OCI-M2 (cell line): ENCODE results near the gene WNT9B.
"Not testable (repeated sequence)": the region's sequence is repeated elsewhere in the genome, so short reads cannot be mapped to it uniquely, and the experiment has no call there.

Experiments used
- DNase-seq: peaks from one replicate; lab custom pipeline; 2025; ENCODE audit not compliant: unreplicated experiment; lab: John Stamatoyannopoulos, UW

Gene WNT9B

DNA sequence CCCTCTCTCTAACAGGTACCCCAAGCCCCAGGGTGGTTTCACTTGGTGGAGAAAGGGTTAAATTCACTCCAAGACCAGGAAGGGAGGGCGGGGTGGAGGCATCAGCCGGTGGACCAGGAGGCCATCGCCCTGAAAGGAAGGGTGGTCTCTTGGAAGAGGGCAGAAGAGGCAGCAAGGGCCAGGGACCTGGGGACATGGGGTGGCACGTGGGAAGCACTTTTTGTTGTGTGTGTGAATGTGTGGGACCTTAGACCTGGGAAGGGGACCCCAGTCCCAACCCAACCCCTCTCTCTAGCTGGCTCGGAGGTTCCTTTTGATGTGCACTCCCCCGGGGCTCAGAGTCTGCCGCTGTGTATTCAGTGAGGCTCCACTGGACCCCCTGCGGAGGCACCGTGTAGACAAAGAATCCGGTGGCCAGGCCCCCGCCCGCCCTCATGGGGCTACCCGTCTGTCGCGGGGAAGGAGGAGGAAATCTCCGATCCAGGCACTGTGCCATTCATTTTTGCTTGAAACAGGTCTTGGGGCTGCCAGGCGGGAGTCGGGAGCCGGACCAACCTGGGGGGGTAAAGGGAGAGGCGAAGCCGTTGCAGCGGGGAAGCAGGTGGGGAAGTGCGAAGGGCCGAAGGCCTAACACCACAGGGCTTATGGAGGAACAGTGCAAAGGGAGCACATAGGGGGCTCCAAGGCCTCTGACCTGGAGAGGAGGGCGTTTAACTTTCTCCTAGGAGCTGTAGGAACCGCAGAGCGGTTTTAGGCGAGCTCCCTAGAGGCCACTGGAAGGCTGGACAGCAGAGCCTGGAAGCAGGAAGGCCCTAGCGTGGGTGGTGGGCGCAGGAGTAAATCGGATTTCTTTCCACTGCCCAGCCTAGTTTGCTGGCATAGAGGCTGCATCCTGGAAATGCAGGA, 29.6 kb upstream of the WNT9B start:
- DNase-seq, result no peak

DNA sequence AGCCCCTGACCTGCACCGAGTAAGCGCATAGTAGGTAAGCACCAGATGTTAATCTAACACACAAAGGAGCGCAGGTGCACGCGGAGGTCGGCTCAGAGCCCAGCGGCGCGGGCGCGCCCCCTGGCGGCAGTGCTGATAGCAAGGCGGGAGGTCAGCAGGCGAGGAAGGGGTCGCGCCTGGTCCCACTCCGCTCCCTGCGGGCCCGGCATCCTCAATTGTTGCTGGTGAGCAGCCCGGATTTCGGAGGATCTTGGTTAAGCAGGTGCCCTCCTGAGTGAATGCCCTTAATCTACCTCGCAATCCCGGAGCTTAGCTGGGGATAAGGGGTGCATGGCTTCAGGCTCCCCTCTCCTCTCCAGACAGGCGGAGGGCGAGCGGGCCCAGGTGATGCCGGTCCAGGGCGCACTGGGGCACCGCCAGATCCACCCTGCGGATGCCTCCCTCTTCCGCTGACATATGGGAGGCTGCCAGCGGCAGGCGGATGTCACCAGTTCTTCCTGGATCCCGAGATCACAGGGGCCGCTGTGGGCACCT, 28.9 kb upstream of the WNT9B start:
- no peak for DNase-seq

DNA sequence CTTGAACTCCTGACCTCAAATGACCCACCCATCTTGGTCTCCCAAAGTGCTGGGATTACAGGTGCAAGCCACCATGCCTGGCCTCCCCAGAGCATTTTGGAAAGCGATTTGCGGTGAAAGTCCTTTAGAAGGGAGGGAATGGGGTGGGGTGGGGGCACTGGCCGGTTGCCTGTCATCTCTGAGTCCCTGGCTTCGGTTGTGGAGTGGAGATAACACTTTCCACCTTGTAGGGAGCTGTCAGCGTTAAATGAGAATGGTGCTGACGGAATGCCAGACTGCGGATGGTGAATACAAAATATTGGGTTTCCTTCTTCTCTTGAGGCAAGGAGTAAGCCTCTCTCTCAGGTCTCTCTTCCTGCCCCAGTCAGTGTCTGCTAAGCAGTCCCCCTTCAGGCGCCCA, 27.7 kb upstream of the WNT9B start:
- no peak for DNase-seq

DNA sequence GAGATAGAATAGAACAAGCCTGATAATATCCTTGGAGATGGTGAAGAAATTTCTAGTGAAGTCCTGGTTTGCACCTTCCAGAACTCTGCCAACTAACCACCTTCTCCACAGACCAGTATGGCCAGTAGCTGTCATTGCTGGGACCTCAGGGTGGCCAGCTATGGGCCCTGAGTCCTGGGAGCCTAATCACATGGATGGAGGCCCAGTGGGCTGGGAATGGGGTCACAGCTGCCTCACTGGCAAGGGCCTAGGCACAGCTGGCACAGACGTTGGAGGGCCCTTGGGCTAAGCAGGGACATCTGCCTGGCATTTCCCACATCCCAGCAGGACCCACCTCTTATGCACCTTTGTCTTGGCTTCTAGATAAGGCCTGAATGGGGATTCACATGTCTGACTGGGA, 25.3 kb upstream of the WNT9B start:
- no peak for DNase-seq

DNA sequence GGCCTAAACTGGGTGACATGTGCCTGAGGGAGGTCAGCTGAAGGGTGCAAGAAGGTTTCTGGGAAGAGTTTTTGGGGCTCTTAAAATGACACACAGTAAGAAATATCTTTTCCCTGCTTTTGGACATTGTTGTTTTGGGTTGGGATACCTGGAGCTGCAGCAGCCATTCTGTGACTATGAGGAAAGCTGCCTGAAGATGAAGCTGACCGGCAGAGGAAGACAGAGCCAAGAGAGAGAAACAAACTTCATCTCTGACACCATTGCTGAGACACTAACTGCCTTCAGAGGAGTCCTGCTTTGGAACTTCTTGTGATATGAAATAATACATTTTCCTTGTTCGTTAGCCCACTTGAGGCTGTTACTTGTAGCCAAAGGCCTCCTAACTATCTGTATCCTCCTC, 24.1 kb upstream of the WNT9B start:
- no peak for DNase-seq

DNA sequence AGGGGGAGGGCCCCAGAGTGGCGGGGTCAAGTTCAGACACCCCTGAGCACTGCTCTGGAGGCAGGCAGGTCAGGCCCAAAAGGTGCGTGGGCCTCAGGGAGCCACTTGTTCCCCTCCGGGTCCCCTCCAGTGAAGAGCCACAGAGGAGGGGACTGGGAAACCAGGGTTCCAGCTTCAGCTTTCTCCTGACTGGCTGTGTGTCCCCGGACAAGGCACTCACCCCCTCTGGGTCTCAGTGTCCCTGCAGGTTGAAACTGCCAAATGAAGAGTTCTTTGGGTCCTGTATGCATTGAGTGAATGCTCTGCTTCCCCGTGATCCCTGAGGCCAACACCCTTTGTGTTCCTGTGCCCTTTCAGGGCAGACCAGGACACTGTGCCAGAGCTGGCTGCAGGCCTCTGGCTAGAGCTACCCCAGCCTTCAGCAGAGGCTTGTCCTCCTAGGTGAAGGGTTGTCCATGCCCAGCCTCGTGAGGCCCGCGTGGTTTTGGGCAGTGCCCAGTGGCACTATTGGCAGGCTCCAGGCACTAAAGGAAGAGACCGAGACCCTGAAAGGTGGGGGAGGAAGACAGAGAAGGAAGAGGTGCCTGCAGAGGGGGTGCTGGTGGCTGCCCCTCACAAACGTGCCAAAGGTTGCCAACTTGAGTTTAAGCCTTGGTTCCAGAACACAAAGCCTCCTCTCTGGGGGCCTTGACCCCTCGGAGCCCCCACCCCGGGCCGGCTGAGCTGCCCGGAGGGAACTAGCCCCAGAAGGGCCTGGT, 19.6 kb upstream of the WNT9B start:
- no peak for DNase-seq

DNA sequence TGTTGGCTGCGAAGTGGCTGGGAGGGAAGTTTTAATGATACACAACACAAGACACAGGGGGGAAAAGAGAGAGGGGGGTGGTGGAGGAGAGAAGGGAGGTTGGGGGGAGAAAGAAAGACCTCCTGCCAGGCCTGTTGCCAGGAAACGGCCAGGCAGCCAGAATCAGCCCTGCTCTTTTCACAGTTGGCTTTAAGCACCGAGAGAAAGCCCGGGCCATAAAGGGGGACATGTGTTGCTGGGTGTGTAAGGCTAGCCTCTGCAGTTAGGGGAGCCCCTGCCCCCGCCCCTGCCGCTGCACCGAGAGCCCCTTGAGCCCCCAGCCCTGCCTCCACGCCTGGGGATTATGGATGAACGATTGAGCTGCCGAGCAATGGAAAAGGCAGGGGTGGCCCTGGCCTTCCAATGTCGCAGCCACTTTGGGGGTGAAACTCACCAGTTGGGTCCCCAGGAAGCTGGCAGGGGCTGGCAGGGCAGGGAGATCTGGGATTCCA, 19.0 kb upstream of the WNT9B start:
- no peak for DNase-seq

DNA sequence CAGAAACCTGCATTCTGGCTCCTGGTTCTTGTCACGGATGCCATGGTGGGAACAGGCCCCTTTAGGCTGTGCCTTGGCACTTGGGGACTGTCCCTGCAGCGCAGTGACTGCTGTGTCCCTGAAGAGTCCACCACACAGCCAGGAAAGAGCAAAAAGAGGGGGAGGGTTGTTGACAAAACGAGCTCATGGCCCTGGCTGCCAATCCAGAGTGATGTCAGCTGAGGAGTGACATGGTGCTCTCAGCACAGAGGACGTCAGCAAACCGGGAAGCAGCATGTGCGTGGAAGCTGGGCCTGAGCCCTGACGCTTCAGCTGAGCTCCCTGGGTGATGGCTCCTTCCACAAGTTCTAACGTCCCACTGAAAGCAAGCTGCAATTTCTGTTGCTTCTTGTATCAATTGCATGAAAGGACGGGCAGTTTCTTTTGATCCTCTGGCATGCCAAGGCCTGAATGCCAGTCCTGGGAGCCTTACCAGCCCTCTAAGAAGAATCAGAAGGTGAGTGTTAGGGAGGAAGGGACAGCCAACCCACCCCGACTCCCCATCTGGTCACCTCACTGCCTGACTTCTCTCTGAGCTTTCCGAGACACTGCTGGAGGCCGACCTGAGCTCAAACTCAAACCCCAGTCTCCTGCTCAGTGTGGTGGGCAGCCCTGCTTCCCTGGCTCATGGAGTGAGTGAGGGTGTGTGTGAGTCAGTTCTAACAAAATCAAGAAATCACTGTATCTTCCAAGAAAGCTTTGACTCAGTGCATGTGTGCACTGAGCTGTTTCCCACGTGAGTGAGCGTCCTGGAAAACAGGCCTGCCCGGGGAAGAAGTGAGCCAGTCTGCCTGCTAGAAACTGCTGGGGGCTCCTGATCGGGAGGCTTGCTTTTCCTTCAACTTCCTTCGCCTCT, 18.2 kb upstream of the WNT9B start:
- no peak for DNase-seq

DNA sequence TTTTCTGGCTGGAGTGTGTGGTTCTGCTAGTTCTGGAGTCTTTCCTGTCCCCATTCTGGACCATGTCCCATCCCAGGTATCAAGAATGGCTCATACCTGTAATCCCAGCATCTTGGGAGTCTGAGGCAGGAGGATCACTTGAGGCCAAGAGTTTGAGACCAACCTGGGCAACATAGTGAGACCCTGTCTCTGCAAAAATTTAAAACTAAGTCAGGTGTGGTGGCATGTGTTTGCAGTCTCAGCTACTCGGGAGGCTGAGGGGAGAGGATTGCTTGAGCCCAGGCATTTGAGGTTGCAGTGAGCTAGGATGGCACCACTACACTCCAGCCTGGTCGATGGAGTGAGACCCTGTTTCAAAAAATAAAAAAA, 17.6 kb upstream of the WNT9B start:
- no peak for DNase-seq

DNA sequence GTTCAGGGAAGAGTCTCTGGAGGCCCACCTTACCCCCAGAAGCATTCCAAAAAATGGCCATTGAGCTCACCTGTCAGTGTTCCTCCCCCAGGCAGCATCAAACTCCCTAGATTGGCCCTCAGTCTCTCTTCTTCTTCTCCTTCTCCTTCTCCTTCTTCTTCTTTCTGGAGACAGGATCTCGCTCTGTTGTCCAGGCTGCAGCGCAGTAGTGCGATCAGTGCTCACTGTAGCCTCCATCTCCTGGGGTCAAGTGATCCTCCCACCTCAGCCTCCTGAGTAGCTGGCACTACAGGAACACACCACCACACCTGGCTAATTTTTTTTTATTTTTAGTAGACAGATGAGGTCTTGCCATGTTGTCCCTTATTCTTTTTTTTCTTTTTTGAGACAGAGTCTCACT, 16.5 kb upstream of the WNT9B start:
- no peak for DNase-seq

DNA sequence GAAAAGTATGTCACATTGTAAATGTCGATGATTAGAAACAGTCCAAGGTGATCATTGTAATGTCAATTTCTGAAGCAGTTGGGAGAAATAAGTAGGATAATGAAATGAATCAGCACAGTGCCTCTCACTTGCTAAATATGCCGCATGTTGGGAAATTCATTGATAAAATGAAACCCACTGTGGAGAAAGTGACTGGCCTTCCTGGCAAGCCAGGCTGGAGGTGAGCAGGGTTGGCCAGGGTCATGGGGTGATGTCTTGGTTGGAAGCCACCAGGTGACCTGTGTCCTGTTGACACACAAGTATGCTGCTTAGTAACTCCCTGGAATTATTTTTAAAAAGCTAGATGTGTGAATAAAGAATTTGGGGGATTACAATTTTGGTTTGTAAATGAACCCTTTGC, 14.9 kb upstream of the WNT9B start:
- DNase-seq, result no peak

DNA sequence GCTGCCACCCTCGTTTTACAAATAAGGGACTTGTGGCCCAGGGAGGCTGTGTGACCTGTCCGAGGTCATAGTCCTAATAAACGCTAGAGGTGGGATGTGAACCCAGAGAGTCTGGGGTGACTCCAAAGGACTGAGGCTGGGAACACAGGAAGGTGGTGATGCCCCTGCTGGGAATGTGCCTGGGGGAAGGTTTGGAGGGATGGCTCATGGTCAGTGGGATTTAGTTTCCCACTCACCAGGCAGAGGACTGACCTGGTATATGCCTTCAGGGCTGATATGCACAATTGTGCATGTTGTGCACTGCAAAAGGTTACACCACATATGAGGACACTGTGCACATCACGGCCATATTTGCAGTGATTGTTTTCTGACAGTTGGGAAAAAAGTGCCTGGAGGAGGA, 13.9 kb upstream of the WNT9B start:
- no peak for DNase-seq

DNA sequence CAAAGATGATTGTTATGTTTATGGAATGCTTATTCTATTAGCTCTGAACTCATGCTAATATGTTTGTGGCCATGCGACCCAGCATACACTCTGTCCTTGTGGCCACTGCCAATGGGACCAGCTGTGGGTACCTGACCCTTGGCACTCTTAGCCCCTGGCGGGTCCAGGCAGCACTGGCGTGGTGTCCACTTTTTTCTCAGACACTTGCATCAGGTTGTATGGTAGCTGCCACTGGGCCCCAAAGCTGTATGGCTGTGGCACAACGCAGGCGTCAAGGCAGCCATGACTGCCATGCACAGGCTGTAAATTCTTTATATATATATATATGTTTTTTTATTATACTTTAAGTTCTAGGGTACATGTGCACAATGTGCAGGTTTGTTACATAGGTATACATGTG, 12.2 kb upstream of the WNT9B start:
- DNase-seq, result no peak

DNA sequence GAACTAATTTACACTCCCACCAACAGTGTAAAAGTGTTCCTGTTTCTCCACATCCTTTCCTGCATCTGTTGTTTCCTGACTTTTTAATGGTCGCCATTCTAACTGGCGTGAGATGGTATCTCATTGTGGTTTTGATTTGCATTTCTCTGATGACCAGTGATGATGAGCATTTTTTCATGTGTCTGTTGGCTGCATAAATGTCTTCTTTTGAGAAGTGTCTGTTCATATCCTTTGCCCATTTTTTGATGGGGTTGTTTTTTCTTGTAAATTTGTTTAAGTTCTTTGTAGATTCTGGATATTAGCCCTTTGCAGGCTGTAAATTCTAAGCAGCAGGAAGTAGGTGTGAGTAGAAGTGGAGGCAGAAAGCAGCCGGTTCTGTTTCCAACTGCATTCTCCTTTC, 10.8 kb upstream of the WNT9B start:
- DNase-seq, result not testable (repeated sequence)

DNA sequence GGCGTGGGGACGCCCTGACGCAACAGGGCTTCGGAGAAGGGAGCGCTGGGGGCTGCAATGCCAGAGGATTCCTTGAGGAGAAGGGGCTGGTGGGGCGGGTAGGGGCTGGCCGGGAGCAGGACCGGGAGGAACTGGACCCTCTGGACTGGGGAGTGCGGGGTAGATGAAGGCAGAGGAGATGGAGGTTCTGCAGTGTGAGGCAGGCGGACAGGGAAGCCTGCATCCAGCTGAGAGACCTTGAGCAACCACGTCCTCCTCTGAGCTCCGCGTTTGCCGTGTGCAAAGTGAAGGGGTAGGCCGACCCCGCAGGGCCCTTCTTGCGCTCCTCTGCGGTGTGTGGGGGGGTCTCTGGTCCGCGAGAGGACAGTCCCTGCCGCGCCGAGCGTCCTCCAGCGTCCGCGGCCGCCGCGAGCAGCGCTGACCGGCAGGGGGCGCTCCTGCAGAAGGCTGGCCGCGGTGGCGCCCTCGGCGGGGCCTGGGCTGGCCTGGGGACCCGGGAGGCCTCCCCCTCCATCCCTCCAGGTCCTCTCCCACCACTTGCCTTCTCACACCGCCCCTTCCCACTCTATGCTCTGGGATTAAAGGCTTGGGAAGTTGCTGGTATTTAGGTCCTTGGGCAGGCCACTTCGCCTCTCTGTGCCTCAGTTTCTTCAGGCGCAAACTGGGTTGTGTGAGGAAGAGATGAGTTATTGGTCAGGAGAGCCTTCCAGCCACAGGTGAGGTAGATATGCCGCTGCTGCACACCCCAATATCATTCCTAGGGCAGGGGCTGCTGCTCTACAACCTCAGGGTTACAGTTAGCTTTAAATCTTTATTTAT, 9.6 kb upstream of the WNT9B start:
- DNase-seq, result no peak

DNA sequence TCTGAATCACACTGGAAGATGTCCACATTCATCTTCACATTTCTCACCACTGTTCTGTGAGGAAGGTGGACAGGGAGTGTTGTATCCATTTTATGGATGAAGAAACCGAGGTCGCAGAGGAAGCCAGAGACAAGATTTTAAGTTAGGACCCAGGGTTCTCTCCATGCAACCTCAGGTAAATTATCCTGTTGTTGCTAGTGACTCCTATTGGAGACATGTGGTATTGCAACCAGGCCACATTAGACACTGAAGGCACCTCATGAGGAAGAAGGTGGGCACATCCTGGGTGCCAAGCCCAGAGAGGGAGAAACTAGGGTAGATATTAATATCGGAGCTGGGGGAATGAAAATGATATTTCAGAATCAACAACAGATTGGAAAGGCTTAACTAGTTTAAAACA, 8.5 kb upstream of the WNT9B start:
- DNase-seq, result no peak

DNA sequence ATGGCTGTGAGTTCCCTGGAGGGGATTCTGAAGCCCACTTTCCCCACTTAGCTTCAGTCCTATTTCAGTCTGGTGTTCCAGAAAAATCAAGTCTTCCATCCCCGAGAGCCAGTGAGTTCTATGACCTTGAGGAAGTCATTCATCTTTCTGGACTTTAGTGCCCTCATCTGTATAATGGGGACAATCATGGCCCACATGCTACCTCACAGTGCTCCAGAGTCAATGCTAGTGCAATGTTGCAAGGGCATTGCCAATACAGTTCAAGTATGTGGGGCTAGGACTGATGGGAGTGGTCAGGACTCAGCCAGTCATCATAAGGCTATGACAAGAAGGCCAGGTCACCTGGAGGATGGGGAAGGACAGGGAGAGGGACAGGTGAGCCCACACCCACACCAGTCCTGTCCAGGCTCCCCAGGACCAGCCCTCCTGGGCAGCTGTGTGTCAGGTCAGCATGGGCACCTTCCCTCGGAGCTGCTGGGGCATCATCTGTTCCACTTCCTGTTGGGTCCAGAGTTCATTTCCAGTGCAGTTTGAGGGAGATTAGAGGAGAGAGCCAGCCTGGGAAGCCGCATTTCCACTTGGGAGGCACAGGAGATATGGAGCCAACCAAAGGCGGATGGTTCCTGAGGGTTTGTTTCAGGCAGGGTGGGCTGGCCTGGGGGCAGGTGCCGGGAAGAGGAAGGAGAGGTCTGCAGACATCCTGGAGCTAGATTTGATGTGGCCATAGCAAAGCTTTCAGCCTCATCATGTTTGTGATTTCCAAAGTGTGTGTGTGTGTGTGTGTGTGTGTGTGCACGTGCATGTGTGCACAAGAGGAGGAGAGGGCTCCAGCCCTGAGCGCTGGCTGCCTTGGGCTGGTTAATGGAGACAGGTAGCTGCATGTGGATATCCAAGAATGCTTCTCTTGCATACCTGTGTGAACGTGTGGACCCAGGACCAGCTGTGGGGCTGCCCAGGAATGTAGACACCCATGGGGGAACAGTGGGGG, 3.9 kb upstream of the WNT9B start:
- DNase-seq, result no peak

DNA sequence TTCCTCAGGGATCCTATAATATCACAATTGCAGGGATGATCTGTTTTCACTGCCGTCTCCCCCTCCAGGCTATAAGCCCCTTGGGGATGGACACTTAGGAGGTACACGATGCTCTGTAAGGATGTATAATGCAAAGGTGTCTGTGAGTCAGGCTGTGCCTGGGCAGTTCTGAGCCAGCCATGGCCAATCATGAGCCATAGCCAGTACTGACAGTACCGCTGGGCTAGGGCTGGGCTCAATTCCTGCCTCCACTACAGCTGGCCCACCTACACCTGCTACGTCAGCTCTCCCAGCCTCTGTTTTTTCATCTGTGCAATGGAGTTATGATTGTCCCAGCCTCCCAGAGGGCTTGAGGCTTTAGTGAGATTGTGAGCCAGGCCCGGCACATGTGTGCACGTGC, 2.8 kb upstream of the WNT9B start:
- DNase-seq, result no peak

DNA sequence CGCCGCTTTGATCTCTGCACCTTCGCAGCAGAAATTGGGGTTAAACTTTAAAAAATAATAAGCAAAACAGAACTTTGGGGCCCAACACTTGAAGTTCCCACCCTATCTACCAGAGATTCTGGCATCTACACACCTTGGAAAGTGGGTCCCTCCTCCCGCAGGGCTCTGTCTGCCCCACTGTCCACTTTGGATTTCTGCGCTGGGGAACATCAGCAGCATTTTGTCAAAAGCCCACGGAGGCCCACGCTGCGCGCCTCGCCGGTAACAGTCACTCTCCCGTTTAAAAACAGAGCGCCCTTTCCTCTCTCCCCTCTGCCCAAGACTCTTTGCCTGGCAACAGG, 725 bp upstream of the WNT9B start:
- no peak for DNase-seq
